Calu3 (cell line): Measurements from ENCODE around the gene CCDC54. TPM values are rescaled to one million over a fixed set of nuclear protein-coding genes. Genes with fewer than 3 reads are reported as not detected.

Experiments
- BruUV-seq: library from RNA; stranded (reverse); fragments of 400-500 nt; replicated peaks from 2 replicates; lab custom pipeline; 2021; lab: Mats Ljungman, UMichigan
- CTCF ChIA-PET: fragments of 300-600 bp; sonication (Branson Sonifier 250); formaldehyde crosslinking; loops from one replicate; lab custom pipeline; 2022; ENCODE audit warnings: antibody characterized with exemption; lab: Charles Lee
- DNase-seq: peaks from one replicate; pipeline ENCODE4 v3.0.0; 2022
- H3K27ac Mint-ChIP-seq: one replicate; pipeline ENCODE4 v1.8.0; 2022; ENCODE audit warnings: mixed read lengths; ENCODE audit not compliant: unreplicated experiment
- H3K27me3 Mint-ChIP-seq: one replicate; pipeline ENCODE4 v1.8.0; 2022; ENCODE audit warnings: mixed read lengths; ENCODE audit not compliant: unreplicated experiment
- H3K36me3 Mint-ChIP-seq: one replicate; pipeline ENCODE4 v1.8.0; 2022; ENCODE audit warnings: mild to moderate bottlenecking, moderate library complexity, mixed read lengths; ENCODE audit not compliant: insufficient read depth, unreplicated experiment
- H3K4me1 Mint-ChIP-seq: one replicate; pipeline ENCODE4 v1.8.0; 2022; ENCODE audit warnings: mild to moderate bottlenecking, low read depth, mixed read lengths; ENCODE audit not compliant: unreplicated experiment
- H3K4me3 Mint-ChIP-seq: one replicate; pipeline ENCODE4 v1.8.0; 2022; ENCODE audit warnings: mild to moderate bottlenecking, low read depth, moderate library complexity, mixed read lengths; ENCODE audit not compliant: unreplicated experiment
- H3K9me3 Mint-ChIP-seq: one replicate; pipeline ENCODE4 v1.8.0; 2022; ENCODE audit warnings: low read depth, mixed read lengths; ENCODE audit not compliant: unreplicated experiment
- CTCF ChIP-seq: fragments of 200-600 bp; IDR thresholded peaks from one replicate; pipeline ENCODE4 v1.8.0; 2022; ENCODE audit warnings: antibody characterized with exemption; ENCODE audit not compliant: unreplicated experiment
- intact Hi-C: fragments of 100-400 bp; cut with micrococcal nuclease; formaldehyde crosslinking; loops from one replicate; pipeline ENCODE4 v1.10.0; 2022; ENCODE audit not compliant: unreplicated experiment
- total RNA-seq: library from RNA; stranded (reverse); gene quantifications from 2 replicates; pipeline ENCODE4 v1.2.3, GENCODE V29; 2022

Gene CCDC54
- total RNA-seq, 1 experiment from 2014 or later = not detected

DNA sequence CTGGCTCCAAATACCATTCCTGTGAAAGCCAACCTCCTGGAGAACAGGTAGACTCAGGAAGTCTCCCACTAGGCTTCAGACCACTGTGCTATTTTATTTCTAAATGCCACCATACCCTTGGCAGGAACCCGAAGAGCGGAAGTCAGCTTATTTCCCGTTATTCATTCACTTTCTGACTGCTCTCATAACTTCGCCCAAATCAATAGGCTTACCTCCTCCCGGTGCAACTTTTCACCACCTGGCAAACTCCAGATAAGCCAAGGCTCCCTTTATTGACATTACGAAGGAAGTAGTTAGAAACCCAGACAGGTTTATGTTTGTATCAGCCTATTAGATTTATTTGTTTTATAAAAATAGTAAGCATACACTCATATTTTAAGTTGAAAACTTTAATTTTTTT is 3.3 kb upstream of the CCDC54 start:
- H3K36me3 Mint-ChIP-seq = no peaks in the 10 kb centered on the region
- no peaks in the 10 kb centered on the region for H3K9me3 Mint-ChIP-seq
- H3K4me3 Mint-ChIP-seq = no peak overlapping the region
- CTCF ChIA-PET = interaction anchor here (0.6 to 1.0 kb wide), 4 partner anchors 14 to 48 kb away, joined by 3 read pairs; no protein-coding TSS in a partner anchor
- peak overlapping the region; percentile 79 for H3K27ac Mint-ChIP-seq
- intact Hi-C loops = no loop called here
- peaks cover 60% of the 10 kb centered on the region for H3K4me1 Mint-ChIP-seq
- no peaks in the 10 kb centered on the region for H3K27me3 Mint-ChIP-seq
- TF ChIP-seq CTCF = no peak
- DNase-seq = peak; percentile 61
- BruUV-seq = no TSS peak

GRCh38 chr3:107375682-107376081 is 1.6 kb upstream of the CCDC54 start:
- CTCF ChIA-PET = no interaction called here
- H3K4me1 Mint-ChIP-seq = peaks cover 62% of the 10 kb centered on the region
- no peaks in the 10 kb centered on the region for H3K9me3 Mint-ChIP-seq
- intact Hi-C loops = loop anchor here (2.0 kb wide), 1 partner anchor 41 kb away; no protein-coding TSS in a partner anchor
- H3K27me3 Mint-ChIP-seq = no peaks in the 10 kb centered on the region
- H3K27ac Mint-ChIP-seq = peak overlapping the region; percentile 68
- H3K4me3 Mint-ChIP-seq = no peak overlapping the region
- H3K36me3 Mint-ChIP-seq = no peaks in the 10 kb centered on the region
- DNase-seq = no peak
- no peak for TF ChIP-seq CTCF
- no TSS peak for BruUV-seq

DNA sequence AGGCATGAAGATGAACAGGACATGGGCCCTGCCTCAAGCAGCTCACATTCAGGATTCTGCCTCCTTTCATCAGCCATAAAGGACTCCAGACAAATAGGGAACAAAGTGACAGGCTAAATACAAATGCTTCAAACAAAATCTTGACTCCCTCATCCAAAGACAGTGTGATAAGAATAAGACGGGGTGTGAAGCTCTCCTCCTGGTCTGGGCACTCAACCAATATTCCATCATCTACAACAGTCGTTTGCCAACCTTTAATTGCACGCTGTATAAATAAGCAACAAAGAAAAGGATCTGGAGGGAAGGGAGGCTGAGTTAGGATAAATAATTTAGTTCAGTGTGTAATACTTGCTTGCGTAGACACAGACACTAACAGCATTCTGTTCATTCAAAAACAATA is 5.4 kb downstream of the CCDC54 start:
- Mint-ChIP-seq H3K4me3 (no peak overlapping the region), H3K36me3 (no peaks in the 10 kb centered on the region), H3K4me1 (peaks cover 23% of the 10 kb centered on the region), H3K27ac (no peak overlapping the region), H3K9me3 (no peaks in the 10 kb centered on the region), H3K27me3 (no peaks in the 10 kb centered on the region)
- no peak for DNase-seq
- intact Hi-C loops = no loop called here
- CTCF ChIA-PET = no interaction called here
- no peak for TF ChIP-seq CTCF
- no TSS peak for BruUV-seq

- H3K4me3 Mint-ChIP-seq = no peak overlapping the region
- no TSS peak for BruUV-seq
- CTCF ChIA-PET = no interaction called here
- H3K27ac Mint-ChIP-seq = no peak overlapping the region
- intact Hi-C loops = no loop called here
- no peaks in the 10 kb centered on the region for H3K36me3 Mint-ChIP-seq
- no peaks in the 10 kb centered on the region for H3K27me3 Mint-ChIP-seq
- H3K4me1 Mint-ChIP-seq = peaks cover 18% of the 10 kb centered on the region
- no peak for TF ChIP-seq CTCF
- no peaks in the 10 kb centered on the region for H3K9me3 Mint-ChIP-seq
- no peak for DNase-seq
These were observed 7.2 kb downstream of the CCDC54 start for GRCh38 chr3:107384428-107384827.
